HepG2 (cell line): ENCODE data around the gene LATS2. TPM values are rescaled to one million over a fixed set of nuclear protein-coding genes. Genes with fewer than 3 reads are reported as not detected.

Experiments
- ATAC-seq: fragments of 200-7000 bp; cut with Tn5 transposase; 3 replicates; pipeline ENCODE4 v1.9.1; 2020; ENCODE audit warnings: mild to moderate bottlenecking, moderate library complexity
- BruUV-seq: library from RNA; stranded (reverse); fragments of 400-500 nt; replicated peaks from 2 replicates; lab custom pipeline; 2021; lab: Mats Ljungman, UMichigan
- CTCF ChIA-PET: fragments of 300-600 bp; formaldehyde crosslinking; extraction: SDS; loops from one replicate; lab custom pipeline; 2021; ENCODE audit warnings: low total read pairs, inconsistent platforms, low intra/inter-chr PET ratio; lab: Yijun Ruan, JAX
- POLR2A ChIA-PET: fragments of 350-600 bp; sonication (Branson Sonifier 250); formaldehyde crosslinking; loops from one replicate; lab custom pipeline; 2020; ENCODE audit warnings: antibody characterized with exemption, inconsistent platforms; lab: Yijun Ruan, JAX
- DNase-seq: peaks from one replicate; pipeline ENCODE4 v3.0.0-alpha.2; 2015; ENCODE audit warnings: low spot score
- FAIRE-seq: peaks from 3 replicates; lab custom pipeline; 2011; peaks lifted over from hg19 to GRCh38; lab: Jason Lieb, UNC
- H2AFZ ChIP-seq: one replicate; pipeline ENCODE4 v1.6.1; 2011; ENCODE audit warnings: low read length, inconsistent platforms
- H3K27ac ChIP-seq: fragments of 300-600 bp; 3 replicates; pipeline ENCODE4 v1.8.0; 2011; ENCODE audit warnings: mixed run types, mild to moderate bottlenecking, mixed read lengths, low read length, inconsistent platforms; ENCODE audit not compliant: insufficient read depth; ENCODE audit errors: extremely low read length
- H3K27me3 ChIP-seq, 2 experiments: fragments of 200-600 bp in 1 of 2; 2 replicates in 1 of 2; 3 replicates in 1 of 2; pipeline versions ENCODE4 v1.6.0 to v1.8.0; 2011; ENCODE audit warnings: low read length in 2 of 2, mild to moderate bottlenecking in 2 of 2, moderate library complexity in 2 of 2, inconsistent platforms in 1 of 2; ENCODE audit not compliant: insufficient read depth in 2 of 2, control insufficient read depth in 1 of 2
- H3K36me3 ChIP-seq, 2 experiments: fragments of 200-600 bp in 1 of 2; replicated peaks in 1 of 2; 2 replicates in 1 of 2; 3 replicates in 1 of 2; pipeline versions ENCODE4 v1.5.1 to v1.8.0; 2011; ENCODE audit warnings: low read length in 2 of 2, inconsistent platforms in 1 of 2; ENCODE audit not compliant: insufficient read depth in 2 of 2, control insufficient read depth in 1 of 2
- H3K4me1 ChIP-seq: 2 replicates; pipeline ENCODE4 v1.5.1; 2012; ENCODE audit warnings: low read length, inconsistent platforms; ENCODE audit not compliant: insufficient read depth
- H3K4me2 ChIP-seq: 2 replicates; pipeline ENCODE4 v1.6.0; 2011; ENCODE audit warnings: low read depth, low read length, inconsistent platforms
- H3K4me3 ChIP-seq, 3 experiments: fragments of 200-600 bp in 1 of 3; sonication (generic), shearing (Covaris generic) in 1 of 3; replicated peaks in 1 of 3; 2 replicates each; pipeline ENCODE4 v1.5.1; 2011 to 2016; ENCODE audit warnings: low read length in 3 of 3, inconsistent platforms in 2 of 3, low read depth in 2 of 3, mild to moderate bottlenecking in 2 of 3, control low read depth in 1 of 3, mixed read lengths in 1 of 3; ENCODE audit not compliant: insufficient read depth in 1 of 3
- H3K79me2 ChIP-seq: one replicate; pipeline ENCODE4 v1.6.1; 2011; ENCODE audit warnings: low read length, inconsistent platforms; ENCODE audit not compliant: insufficient read depth
- H3K9ac ChIP-seq: 2 replicates; pipeline ENCODE4 v1.6.0; 2011; ENCODE audit warnings: mild to moderate bottlenecking, low read depth, low read length, inconsistent platforms; ENCODE audit not compliant: insufficient read depth
- H3K9me3 ChIP-seq: 2 replicates; pipeline ENCODE4 v1.5.1; 2012; ENCODE audit warnings: mild to moderate bottlenecking, low read length
- H4K20me1 ChIP-seq: 2 replicates; pipeline ENCODE4 v1.6.0; 2011; ENCODE audit warnings: inconsistent platforms, mild to moderate bottlenecking, low read length, moderate library complexity; ENCODE audit not compliant: insufficient read depth
- ARID4A ChIP-seq: sonication (generic); formaldehyde crosslinking; IDR thresholded peaks from 2 replicates; pipeline ENCODE4 v1.5.0; 2020; ENCODE audit warnings: mild to moderate bottlenecking, missing genetic modification reagents, borderline replicate concordance
- BRF2 ChIP-seq: sonication (generic); formaldehyde crosslinking; IDR thresholded peaks from 2 replicates; pipeline ENCODE4 v1.8.1; 2022; ENCODE audit warnings: mild to moderate bottlenecking, missing genetic modification reagents
- MTA3 ChIP-seq: sonication (generic); formaldehyde crosslinking; IDR thresholded peaks from 2 replicates; pipeline ENCODE4 v1.4.0; 2020; ENCODE audit warnings: missing genetic modification reagents
- PBX3 ChIP-seq: sonication (generic); formaldehyde crosslinking; IDR thresholded peaks from 2 replicates; pipeline ENCODE4 v1.8.1; 2023; ENCODE audit warnings: missing genetic modification reagents, inconsistent platforms, borderline replicate concordance
- SCMH1 ChIP-seq: sonication (generic); formaldehyde crosslinking; IDR thresholded peaks from 2 replicates; pipeline ENCODE4 v1.9.0; 2021; ENCODE audit warnings: missing genetic modification reagents, mild to moderate bottlenecking, borderline replicate concordance
- SNAPC2 ChIP-seq: sonication (generic); formaldehyde crosslinking; IDR thresholded peaks from 2 replicates; pipeline ENCODE4 v1.8.1; 2022; ENCODE audit warnings: mild to moderate bottlenecking, missing genetic modification reagents
- TAF15 ChIP-seq: fragments of 200-400 bp; formaldehyde crosslinking; IDR thresholded peaks from one replicate; pipeline ENCODE4 v1.6.1; 2018; ENCODE audit warnings: mild to moderate bottlenecking, low read depth, low read length; ENCODE audit not compliant: poor library complexity, severe bottlenecking
- TBP ChIP-seq: sonication (generic); formaldehyde crosslinking; IDR thresholded peaks from 2 replicates; pipeline ENCODE4 v1.5.0; 2020; ENCODE audit warnings: missing genetic modification reagents
- TEF ChIP-seq: sonication (generic); formaldehyde crosslinking; IDR thresholded peaks from 2 replicates; pipeline ENCODE4 v1.5.0; 2020; ENCODE audit warnings: missing genetic modification reagents
- ZGPAT ChIP-seq: IDR thresholded peaks from 2 replicates; pipeline ENCODE4 v1.6.1; 2016; ENCODE audit warnings: mild to moderate bottlenecking
- ZNF280B ChIP-seq: sonication (generic); formaldehyde crosslinking; IDR thresholded peaks from 2 replicates; pipeline ENCODE4 v1.5.0; 2020; ENCODE audit warnings: missing genetic modification reagents, mild to moderate bottlenecking, borderline replicate concordance
- ZNF451 ChIP-seq: sonication (generic); formaldehyde crosslinking; IDR thresholded peaks from 2 replicates; pipeline ENCODE4 v1.5.0; 2020; ENCODE audit warnings: mild to moderate bottlenecking, missing genetic modification reagents
- WGBS: methylation state at CpG from one replicate; pipeline ENCODE4 v1.1.6; 2017; ENCODE audit warnings: low lambda C conversion rate; 5-methylcytosine and 5-hydroxymethylcytosine counted together
- in situ Hi-C: cut with HindIII; loops from 2 replicates; pipeline ENCODE4 v1.10.0; 2017; ENCODE audit warnings: low pct_unique_long_range_greater_than_20kb; ENCODE audit not compliant: extremely low pct_ligation_motif_present
- intact Hi-C: fragments of 100-400 bp; cut with micrococcal nuclease; formaldehyde crosslinking; loops from one replicate; pipeline ENCODE4 v1.10.0; 2022; ENCODE audit not compliant: unreplicated experiment
- polyA plus RNA-seq, 8 experiments: library from polyadenylated mRNA; depleted of rRNA in 3 of 8; stranded (reverse) in 7 of 8; unstranded in 1 of 8; fragments of >200 nt; fragmentation: Illumina TruSeq in 4 of 8; extraction: Trizol in 4 of 8; gene quantifications; 2 replicates each; pipeline versions ENCODE4 v1.2.1 to v1.2.3, GENCODE V29; 2011 to 2016; ENCODE audit warnings: low read depth in 4 of 8, missing spikeins in 1 of 8, mixed read lengths in 1 of 8; ENCODE audit not compliant: insufficient read depth in 1 of 8
- total RNA-seq, 5 experiments: library from RNA; depleted of rRNA; stranded (reverse); fragments of >200 nt; fragmentation: Illumina TruSeq; extraction: Trizol; gene quantifications; 2 replicates each; pipeline ENCODE4 v1.2.3, GENCODE V29; 2016; ENCODE audit warnings: low read depth in 1 of 5

Gene LATS2
- total and polyA plus RNA-seq, 2 of the 13 experiments (the other 11 are each of a cell fraction or from before 2014, with no cell fraction given), result 7.3 to 8.5 TPM

GRCh38 chr13:20973886-20974425, 87.4 kb downstream of the LATS2 start:
- in situ Hi-C loops (no loop called here), intact Hi-C loops (no loop called here)
- H3K36me3 ChIP-seq, result peaks cover 14 to 38% of the 10 kb centered on the region in 2 experiments
- ChIA-PET POLR2A (no interaction called here), CTCF (no interaction called here)
- no peak overlapping the region for H3K9ac ChIP-seq
- H3K4me2 ChIP-seq, result no peak overlapping the region
- H4K20me1 ChIP-seq, result no peaks in the 10 kb centered on the region
- no peaks in the 10 kb centered on the region for H3K4me1 ChIP-seq
- no peak overlapping the region for H3K4me3 ChIP-seq
- no peak for ATAC-seq
- H3K27ac ChIP-seq, result no peak overlapping the region
- BruUV-seq, result TSS peak; percentile 23
- H3K27me3 ChIP-seq, result no peaks in the 10 kb centered on the region
- TF ChIP-seq BRF2 (CRISPR knock-in tag) (no peak), SCMH1 (CRISPR knock-in tag) (no peak), TAF15 (no peak), ZGPAT (CRISPR knock-in tag) (no peak), ZNF280B (CRISPR knock-in tag) (no peak), TBP (CRISPR knock-in tag) (no peak), ZNF451 (CRISPR knock-in tag) (no peak), TEF (CRISPR knock-in tag) (no peak), ARID4A (no peak), MTA3 (no peak), SNAPC2 (no peak), PBX3 (CRISPR knock-in tag) (no peak)
- no peak for FAIRE-seq
- no peaks in the 10 kb centered on the region for H3K79me2 ChIP-seq
- H2AFZ ChIP-seq, result no peak overlapping the region
- DNase-seq, result no peak
- WGBS, result 97% methylated on average over 8 of the region's 8 CpGs
- H3K9me3 ChIP-seq, result no peaks in the 10 kb centered on the region
